Neuronal stem cell (in vitro differentiated cells): Measurements from ENCODE around the gene THEMIS2.
A peak's percentile ranks its signal among the peaks of the same experiment; 100 is the strongest.

ENCODE experiments used
- DNase-seq: peaks from one replicate; pipeline ENCODE4 v3.0.0-alpha.2; 2013; ENCODE audit warnings: low spot score
- H2AFZ ChIP-seq: one replicate; pipeline ENCODE4 v1.6.1; 2013; ENCODE audit warnings: mild to moderate bottlenecking, low read length, inconsistent platforms
- H2AK5ac ChIP-seq: 2 replicates; pipeline ENCODE4 v1.6.1; 2013; ENCODE audit warnings: low read depth, mild to moderate bottlenecking, inconsistent platforms, low read length, moderate library complexity, mixed read lengths
- H2BK120ac ChIP-seq: 2 replicates; pipeline ENCODE4 v1.6.1; 2013; ENCODE audit warnings: low read depth, mild to moderate bottlenecking, inconsistent platforms, low read length, moderate library complexity, mixed read lengths
- H2BK12ac ChIP-seq: one replicate; pipeline ENCODE4 v1.6.1; 2013; ENCODE audit warnings: low read length, inconsistent platforms
- H2BK15ac ChIP-seq: 2 replicates; pipeline ENCODE4 v1.6.1; 2013; ENCODE audit warnings: mild to moderate bottlenecking, low read length, inconsistent platforms, mixed read lengths
- H2BK5ac ChIP-seq: one replicate; pipeline ENCODE4 v1.6.1; 2013; ENCODE audit warnings: inconsistent platforms, mild to moderate bottlenecking, low read length, moderate library complexity
- H3K14ac ChIP-seq: one replicate; pipeline ENCODE4 v1.6.1; 2013; ENCODE audit warnings: low read length, inconsistent platforms
- H3K18ac ChIP-seq: 2 replicates; pipeline ENCODE4 v1.6.1; 2013; ENCODE audit warnings: low read length, inconsistent platforms
- H3K23ac ChIP-seq: 2 replicates; pipeline ENCODE4 v1.6.1; 2013; ENCODE audit warnings: low read depth, mild to moderate bottlenecking, mixed read lengths, low read length, inconsistent platforms; ENCODE audit not compliant: poor library complexity
- H3K27ac ChIP-seq: replicated peaks from 3 replicates; pipeline ENCODE4 v1.5.1; 2013; ENCODE audit warnings: low read length, inconsistent platforms
- H3K27me3 ChIP-seq, 3 experiments: 2 replicates each; pipeline ENCODE4 v1.6.1; 2013; ENCODE audit warnings: low read length in 3 of 3, mild to moderate bottlenecking in 2 of 3, inconsistent platforms in 1 of 3, low read depth in 1 of 3, mixed read lengths in 1 of 3, moderate library complexity in 1 of 3; ENCODE audit not compliant: control insufficient read depth in 3 of 3, insufficient read depth in 3 of 3
- H3K36me3 ChIP-seq, 2 donors: replicated peaks in 1 of 2; 2 replicates each; pipeline ENCODE4 v1.6.1; 2013; ENCODE audit warnings: low read length in 2 of 2; ENCODE audit not compliant: control insufficient read depth in 2 of 2, insufficient read depth in 2 of 2
- H3K4ac ChIP-seq: 2 replicates; pipeline ENCODE4 v1.6.1; 2013; ENCODE audit warnings: inconsistent platforms, mild to moderate bottlenecking, low read length, moderate library complexity
- H3K4me1 ChIP-seq, 2 donors: 1 replicate in 1 of 2; 2 replicates in 1 of 2; pipeline ENCODE4 v1.6.1; 2013; ENCODE audit warnings: low read length in 2 of 2, low read depth in 1 of 2; ENCODE audit not compliant: control insufficient read depth in 2 of 2, insufficient read depth in 1 of 2
- H3K4me2 ChIP-seq: one replicate; pipeline ENCODE4 v1.6.1; 2013; ENCODE audit warnings: mild to moderate bottlenecking, low read length, inconsistent platforms; ENCODE audit not compliant: insufficient read depth, poor library complexity, severe bottlenecking
- H3K4me3 ChIP-seq, 2 donors: 2 replicates each; pipeline ENCODE4 v1.5.1; 2013; ENCODE audit warnings: low read length in 2 of 2, mild to moderate bottlenecking in 2 of 2, inconsistent platforms in 1 of 2, moderate library complexity in 1 of 2
- H3K79me1 ChIP-seq: one replicate; pipeline ENCODE4 v1.6.1; 2013; ENCODE audit warnings: low read depth, mild to moderate bottlenecking, inconsistent platforms, low read length, moderate library complexity
- H3K9ac ChIP-seq: one replicate; pipeline ENCODE4 v1.6.1; 2013; ENCODE audit warnings: mild to moderate bottlenecking, low read depth, low read length, inconsistent platforms; ENCODE audit not compliant: poor library complexity
- H3K9me3 ChIP-seq, 2 donors: replicated peaks in 1 of 2; 2 replicates each; pipeline versions ENCODE3 to v1.6.1; 2013; ENCODE audit warnings: low read length in 2 of 2, mild to moderate bottlenecking in 2 of 2, inconsistent platforms in 1 of 2, low read depth in 1 of 2, mixed read lengths in 1 of 2, moderate library complexity in 1 of 2; ENCODE audit not compliant: control insufficient read depth in 2 of 2, insufficient read depth in 1 of 2
- H4K8ac ChIP-seq: one replicate; pipeline ENCODE4 v1.6.1; 2013; ENCODE audit warnings: low read depth, mild to moderate bottlenecking, inconsistent platforms, low read length, moderate library complexity
- H4K91ac ChIP-seq: one replicate; pipeline ENCODE4 v1.6.1; 2013; ENCODE audit warnings: low read length, low read depth, mild to moderate bottlenecking, inconsistent platforms; ENCODE audit not compliant: poor library complexity
- WGBS, 2 donors: extraction: QIAGEN DNeasy Blood & Tissue Kit; methylation state at CpG; one replicate each; pipeline ENCODE4 v1.1.7; 2013; ENCODE audit warnings: missing lambda C conversion rate in 2 of 2, mixed read lengths in 1 of 2; ENCODE audit not compliant: insufficient read length in 2 of 2, insufficient replicate concordance in 1 of 2; ENCODE audit errors: extremely low coverage in 2 of 2; 5-methylcytosine and 5-hydroxymethylcytosine counted together

The THEMIS2 gene

DNA sequence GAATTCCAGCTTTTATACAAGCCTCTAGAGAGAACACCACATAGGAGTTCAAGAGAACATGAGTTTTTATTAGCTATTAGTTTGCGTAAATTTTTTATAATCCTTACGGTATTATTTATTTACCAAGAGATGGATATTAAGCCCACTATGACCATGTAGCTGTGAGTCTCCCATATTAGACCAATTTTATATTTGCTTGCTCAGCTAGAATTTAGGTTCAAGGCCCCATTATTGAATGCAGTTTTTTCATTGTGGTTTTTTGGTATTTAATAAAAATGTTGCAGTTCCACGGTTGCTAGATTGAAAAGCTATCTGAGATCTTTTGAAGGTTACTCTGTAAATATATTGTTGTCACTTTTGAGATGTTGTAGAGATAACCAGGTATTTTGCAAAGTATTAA, 38.9 kb upstream of the THEMIS2 start:
- H2AFZ ChIP-seq: no peak overlapping the region
- no peak overlapping the region for H2BK15ac ChIP-seq
- H3K14ac ChIP-seq: no peak overlapping the region
- H2BK5ac ChIP-seq: no peak overlapping the region
- no peak overlapping the region for H2BK12ac ChIP-seq
- H3K18ac ChIP-seq: no peak overlapping the region
- no peak overlapping the region for H3K4me3 ChIP-seq
- no peak overlapping the region for H4K8ac ChIP-seq
- peaks cover 2 to 49% of the 10 kb centered on the region in 2 donors for H3K36me3 ChIP-seq
- H3K9ac ChIP-seq: no peak overlapping the region
- H3K4me2 ChIP-seq: no peak overlapping the region
- no peak overlapping the region for H2AK5ac ChIP-seq
- DNase-seq: no peak
- H3K23ac ChIP-seq: no peak overlapping the region
- H3K27ac ChIP-seq: no peak overlapping the region
- no peaks in the 10 kb centered on the region for H3K27me3 ChIP-seq
- peaks cover 3% of the 10 kb centered on the region for H3K79me1 ChIP-seq
- peaks cover 0 to 2% of the 10 kb centered on the region in 2 donors for H3K9me3 ChIP-seq
- no peak overlapping the region for H2BK120ac ChIP-seq
- no peak overlapping the region for H4K91ac ChIP-seq
- WGBS, 2 donors: no CpG with 5 or more reads among the region's 3 CpGs
- peaks cover 4 to 6% of the 10 kb centered on the region in 2 donors for H3K4me1 ChIP-seq
- no peak overlapping the region for H3K4ac ChIP-seq

DNA sequence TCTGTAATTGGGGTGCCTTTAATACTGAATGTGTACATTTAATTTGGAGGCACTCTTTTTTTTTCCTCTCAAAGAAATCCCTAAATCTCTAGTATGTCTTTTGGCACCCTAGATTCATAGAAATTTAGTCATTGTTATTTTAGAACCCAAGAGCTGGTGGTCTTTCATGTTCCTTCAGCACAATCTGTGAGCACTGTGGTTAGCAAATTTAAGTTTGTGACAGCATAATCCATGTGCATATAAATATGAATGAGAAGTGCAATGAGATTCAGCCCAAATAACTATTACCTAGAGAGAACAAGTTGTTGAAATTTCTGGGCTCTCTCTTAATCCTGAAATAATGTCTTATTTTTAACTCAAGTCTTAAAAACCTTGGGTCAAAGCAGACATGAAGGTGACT, 37.3 kb upstream of the THEMIS2 start:
- H3K4ac ChIP-seq: no peak overlapping the region
- no peaks in the 10 kb centered on the region for H3K27me3 ChIP-seq
- no peak overlapping the region for H3K4me2 ChIP-seq
- H3K14ac ChIP-seq: no peak overlapping the region
- no peak overlapping the region for H2BK12ac ChIP-seq
- no peak overlapping the region for H2BK5ac ChIP-seq
- H2BK120ac ChIP-seq: no peak overlapping the region
- no peak overlapping the region for H2BK15ac ChIP-seq
- H2AK5ac ChIP-seq: no peak overlapping the region
- no peak overlapping the region for H3K9ac ChIP-seq
- H3K79me1 ChIP-seq: peaks cover 5% of the 10 kb centered on the region
- peaks cover 10 to 65% of the 10 kb centered on the region in 2 donors for H3K36me3 ChIP-seq
- peaks cover 0 to 2% of the 10 kb centered on the region in 2 donors for H3K9me3 ChIP-seq
- DNase-seq: no peak
- peaks cover 0 to 6% of the 10 kb centered on the region in 2 donors for H3K4me1 ChIP-seq
- no peak overlapping the region for H4K91ac ChIP-seq
- H4K8ac ChIP-seq: no peak overlapping the region
- H3K18ac ChIP-seq: no peak overlapping the region
- H3K27ac ChIP-seq: no peak overlapping the region
- H2AFZ ChIP-seq: no peak overlapping the region
- H3K4me3 ChIP-seq: no peak overlapping the region
- no peak overlapping the region for H3K23ac ChIP-seq

DNA sequence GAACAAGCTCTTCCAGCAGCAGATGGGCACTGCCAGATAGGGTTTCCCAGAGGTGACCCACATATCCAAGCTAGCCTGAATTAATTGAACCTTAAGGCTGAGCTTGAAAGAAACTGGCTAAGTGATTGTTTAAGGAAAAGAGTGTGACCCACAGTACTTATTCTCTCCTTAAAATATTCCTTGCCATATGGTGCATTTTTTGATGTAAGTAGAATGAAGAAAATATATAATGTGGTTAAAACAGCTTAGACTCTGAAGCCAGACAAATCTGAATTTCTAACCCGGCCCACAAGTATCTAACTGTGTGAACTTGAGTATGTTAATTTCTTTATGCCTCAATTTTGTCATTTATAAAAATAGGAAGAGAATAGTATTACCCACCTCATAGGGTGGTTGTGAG, 36.8 kb upstream of the THEMIS2 start:
- Histone ChIP-seq H3K27me3 (no peaks in the 10 kb centered on the region), H3K14ac (no peak overlapping the region), H2AK5ac (no peak overlapping the region), H2BK12ac (no peak overlapping the region), H4K91ac (no peak overlapping the region), H3K79me1 (peaks cover 5% of the 10 kb centered on the region), H3K9me3 (peaks cover 0 to 2% of the 10 kb centered on the region in 2 donors), H2BK15ac (no peak overlapping the region), H2BK5ac (no peak overlapping the region), H3K4me2 (no peak overlapping the region), H3K4me3 (no peak overlapping the region), H3K18ac (no peak overlapping the region), H3K9ac (no peak overlapping the region), H4K8ac (no peak overlapping the region), H2AFZ (no peak overlapping the region), H3K27ac (no peak overlapping the region), H3K23ac (no peak overlapping the region), H3K4ac (no peak overlapping the region), H2BK120ac (no peak overlapping the region), H3K36me3 (peaks cover 14 to 69% of the 10 kb centered on the region in 2 donors), H3K4me1 (peaks cover 0 to 6% of the 10 kb centered on the region in 2 donors)
- no peak for DNase-seq
- no CpG with 5 or more reads among the region's 1 CpG for WGBS, 2 donors

DNA sequence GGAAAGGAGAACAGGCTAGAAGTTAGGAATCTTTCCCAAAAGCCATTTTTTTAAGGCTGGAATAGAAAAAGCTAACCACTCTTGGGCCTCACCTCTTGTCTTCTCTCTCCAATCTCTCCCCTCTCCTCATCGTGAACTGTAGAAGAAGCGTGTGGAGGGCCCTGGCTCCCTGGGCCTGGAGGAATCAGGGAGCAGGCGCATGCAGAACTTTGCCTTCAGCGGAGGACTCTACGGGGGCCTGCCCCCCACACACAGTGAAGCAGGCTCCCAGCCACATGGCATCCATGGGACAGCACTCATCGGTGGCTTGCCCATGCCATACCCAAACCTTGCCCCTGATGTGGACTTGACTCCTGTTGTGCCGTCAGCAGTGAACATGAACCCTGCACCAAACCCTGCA, 22.4 kb upstream of the THEMIS2 start:
- no peaks in the 10 kb centered on the region for H3K4me1 ChIP-seq
- H3K23ac ChIP-seq: no peak overlapping the region
- no peak overlapping the region for H3K14ac ChIP-seq
- H3K4me2 ChIP-seq: no peak overlapping the region
- H3K36me3 ChIP-seq: peaks cover 31 to 66% of the 10 kb centered on the region in 2 donors
- H2BK5ac ChIP-seq: no peak overlapping the region
- no peaks in the 10 kb centered on the region for H3K79me1 ChIP-seq
- H3K4ac ChIP-seq: no peak overlapping the region
- no CpG with 5 or more reads among the region's 7 CpGs for WGBS, 2 donors
- H3K4me3 ChIP-seq: peak overlapping the region in 1 of 2 donors; percentile 47
- H3K18ac ChIP-seq: no peak overlapping the region
- H2AFZ ChIP-seq: no peak overlapping the region
- no peaks in the 10 kb centered on the region for H3K27me3 ChIP-seq
- no peak overlapping the region for H2BK120ac ChIP-seq
- H4K91ac ChIP-seq: no peak overlapping the region
- H2AK5ac ChIP-seq: no peak overlapping the region
- no peak for DNase-seq
- no peak overlapping the region for H4K8ac ChIP-seq
- peaks cover 8 to 18% of the 10 kb centered on the region in 2 donors for H3K9me3 ChIP-seq
- no peak overlapping the region for H3K9ac ChIP-seq
- no peak overlapping the region for H2BK12ac ChIP-seq
- no peak overlapping the region for H2BK15ac ChIP-seq
- no peak overlapping the region for H3K27ac ChIP-seq
